Suppressor macrophage (primary cell): ENCODE measurements around the gene GSN.

Source experiments
- DNase-seq, 4 experiments: peaks; one replicate each; pipeline ENCODE4 v3.0.0-alpha.2; 2020 to 2022

Gene GSN

DNA sequence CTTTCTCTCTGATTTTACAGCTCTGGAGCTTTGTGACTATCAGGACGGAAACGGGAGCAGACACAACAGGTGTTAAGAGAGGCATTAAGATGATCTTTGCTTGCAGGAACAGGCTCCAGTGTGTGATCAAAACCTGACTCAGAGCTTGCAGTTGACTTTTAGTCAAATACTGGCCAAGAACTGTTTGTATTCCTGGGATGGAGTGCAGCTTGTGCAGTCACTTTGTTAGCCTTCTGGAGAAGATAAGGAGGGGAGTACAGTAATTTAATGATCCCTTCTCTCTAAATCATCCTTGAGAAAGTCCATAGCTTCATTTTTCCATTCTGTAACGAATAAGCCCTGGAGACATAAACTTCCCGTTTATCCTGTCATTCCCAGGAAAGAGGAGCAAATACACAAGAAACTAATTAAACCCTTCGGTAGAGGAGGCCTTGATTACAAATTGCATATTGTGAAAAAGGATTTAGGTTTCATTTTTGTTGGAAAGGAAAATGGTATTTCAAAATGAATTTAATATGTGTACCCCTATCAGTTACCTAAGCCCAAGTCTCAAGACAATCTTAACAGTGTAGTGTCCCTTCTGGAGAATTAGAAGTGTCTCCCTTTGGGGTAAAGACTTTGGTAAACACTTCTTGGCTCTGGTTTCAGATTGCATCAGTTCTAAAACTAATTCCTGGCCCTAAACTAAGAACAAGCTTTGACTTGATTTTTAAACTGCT is 105.2 kb downstream of the GSN start:
- no peak for DNase-seq

DNA sequence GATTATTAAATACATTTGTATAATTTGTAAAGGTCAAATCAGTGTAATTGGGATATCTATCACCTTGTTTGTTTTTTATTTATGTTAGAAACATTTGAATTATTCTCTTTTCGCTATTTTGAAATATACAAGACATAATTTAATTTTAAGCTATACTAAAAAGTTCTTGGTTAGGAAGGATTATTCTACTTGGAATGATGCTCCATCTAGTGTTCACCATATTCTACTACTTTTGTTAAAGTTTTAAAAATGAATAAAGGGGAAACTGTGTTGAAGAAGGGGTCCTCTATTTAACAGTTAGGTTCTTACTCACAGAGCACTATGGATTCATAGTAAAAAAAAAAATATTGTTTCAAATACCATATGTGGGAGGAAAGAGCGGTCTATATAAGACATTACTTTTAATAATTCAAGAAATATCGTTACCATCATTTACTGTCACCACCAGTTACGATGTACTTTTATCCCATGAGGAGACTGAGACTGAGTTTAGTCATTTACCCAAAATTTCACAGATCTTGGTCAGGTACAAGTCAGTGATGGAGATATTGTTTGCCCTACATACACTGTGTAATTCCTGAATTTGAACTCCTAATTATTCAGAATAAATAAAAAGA is 108.4 kb downstream of the GSN start:
- DNase-seq = peak in 2 of 4 experiments; percentile 45 to 66

DNA sequence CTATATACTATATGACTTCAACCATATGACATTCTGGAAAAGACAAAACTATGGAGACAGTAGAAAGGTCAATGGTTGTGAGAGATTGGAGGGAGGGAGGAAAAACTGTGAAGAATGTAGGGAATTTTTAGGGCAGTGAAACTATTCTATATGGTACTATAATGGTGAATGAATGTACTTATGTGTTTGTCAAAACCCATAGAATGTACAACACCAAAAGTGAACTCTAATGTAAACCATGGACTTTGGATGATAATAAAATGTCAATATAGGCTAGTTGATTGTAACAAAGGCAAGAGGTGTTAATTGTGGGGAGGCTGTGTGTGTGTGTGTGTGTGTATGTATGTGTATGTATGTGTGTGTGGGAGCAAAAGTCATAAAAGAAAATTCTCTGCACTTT is 112.9 kb downstream of the GSN start:
- no peak for DNase-seq
